A549 (cell line): Measurements from ENCODE around the gene FMO2. TPM values are rescaled to one million over a fixed set of nuclear protein-coding genes. Genes with fewer than 3 reads are reported as not detected.

Source experiments
- ATAC-seq, 2 experiments: fragments of 200-7000 bp in 1 of 2; fragments of >200 bp in 1 of 2; cut with Nextera tagmentation in 1 of 2; cut with Tn5 transposase in 1 of 2; 3 replicates each; pipeline versions ENCODE4 v1.8.0 to v1.9.1; 2018 to 2020; ENCODE audit warnings: mild to moderate bottlenecking in 1 of 2, moderate library complexity in 1 of 2
- CTCF ChIA-PET: fragments of 300-600 bp; sonication (Branson Sonifier 250); formaldehyde crosslinking; extraction: SDS; loops from one replicate; lab custom pipeline; 2021; ENCODE audit warnings: antibody characterized with exemption, inconsistent platforms; lab: Yijun Ruan, JAX
- POLR2A ChIA-PET: fragments of 350-600 bp; formaldehyde crosslinking; extraction: SDS; loops from one replicate; lab custom pipeline; 2021; ENCODE audit warnings: antibody characterized with exemption, inconsistent platforms; lab: Yijun Ruan, JAX
- DNase-seq, 2 experiments: peaks; one replicate each; pipeline versions ENCODE4 v3.0.0 to v3.0.0-alpha.2; 2011 to 2016; ENCODE audit warnings: low read depth in 1 of 2, low spot score in 1 of 2
- FAIRE-seq: peaks from 2 replicates; lab custom pipeline; 2011; peaks lifted over from hg19 to GRCh38; lab: Jason Lieb, UNC
- H3K27ac ChIP-seq, 2 experiments: fragments of >200 bp; sonication (Bioruptor Twin); formaldehyde crosslinking; 3 replicates each; pipeline ENCODE4 v1.5.1; 2016 to 2017
- H3K4me1 ChIP-seq: fragments of >200 bp; sonication (Bioruptor Twin); formaldehyde crosslinking; 3 replicates; pipeline ENCODE4 v1.6.1; 2016
- H3K4me2 ChIP-seq: fragments of >200 bp; sonication (Bioruptor Twin); formaldehyde crosslinking; 3 replicates; pipeline ENCODE4 v1.6.1; 2016
- H3K4me3 ChIP-seq: fragments of >200 bp; sonication (Bioruptor Twin); formaldehyde crosslinking; 3 replicates; pipeline ENCODE4 v1.5.1; 2016
- H3K9me3 ChIP-seq: fragments of >200 bp; sonication (Bioruptor Twin); formaldehyde crosslinking; 3 replicates; pipeline ENCODE4 v1.6.1; 2016
- BHLHE40 ChIP-seq: IDR thresholded peaks from 2 replicates; pipeline ENCODE4 v1.6.1; 2012; ENCODE audit warnings: low read depth, low read length, inconsistent platforms
- CBX2 ChIP-seq: fragments of 200-600 bp; sonication (generic); IDR thresholded peaks from 2 replicates; pipeline ENCODE4 v1.6.1; 2016; ENCODE audit warnings: low read depth, mild to moderate bottlenecking, borderline replicate concordance
- CBX8 ChIP-seq: fragments of 200-600 bp; sonication (generic); IDR thresholded peaks from 2 replicates; pipeline ENCODE4 v1.6.1; 2016
- CHD2 ChIP-seq: fragments of 150-350 bp; IDR thresholded peaks from 2 replicates; pipeline ENCODE4 v1.6.1; 2014; ENCODE audit warnings: low read length; ENCODE audit not compliant: partially characterized antibody
- CHD4 ChIP-seq: fragments of 200-600 bp; sonication (generic); IDR thresholded peaks from 2 replicates; pipeline ENCODE4 v1.6.1; 2016; ENCODE audit warnings: antibody characterized with exemption, mild to moderate bottlenecking, borderline replicate concordance
- E2F6 ChIP-seq: IDR thresholded peaks from 2 replicates; pipeline ENCODE4 v1.6.1; 2012; ENCODE audit warnings: low read depth, borderline replicate concordance
- EHF ChIP-seq: fragments of 250-450 bp; sonication (Bioruptor Pico); IDR thresholded peaks from 2 replicates; pipeline ENCODE4 v1.5.0; 2020; ENCODE audit warnings: mild to moderate bottlenecking
- ELK1 ChIP-seq: fragments of 150-350 bp; IDR thresholded peaks from 2 replicates; pipeline ENCODE4 v1.6.1; 2014; ENCODE audit warnings: low read depth, mild to moderate bottlenecking, low read length
- GATA3 ChIP-seq: IDR thresholded peaks from 2 replicates; pipeline ENCODE4 v1.6.1; 2012; ENCODE audit warnings: borderline replicate concordance
- HEYL ChIP-seq: fragments of 250-450 bp; sonication (Bioruptor Pico); IDR thresholded peaks from 2 replicates; pipeline ENCODE4 v1.8.0; 2021; ENCODE audit warnings: mild to moderate bottlenecking, moderate library complexity
- HMGXB4 ChIP-seq: fragments of 250-450 bp; sonication (Bioruptor Pico); IDR thresholded peaks from 2 replicates; pipeline ENCODE4 v1.5.0; 2021; ENCODE audit warnings: mild to moderate bottlenecking, moderate library complexity, borderline replicate concordance
- HOXB5 ChIP-seq: fragments of 250-450 bp; sonication (Bioruptor Pico); IDR thresholded peaks from 2 replicates; pipeline ENCODE4 v1.5.0; 2020; ENCODE audit warnings: mild to moderate bottlenecking, moderate library complexity
- NPAS2 ChIP-seq: fragments of 250-450 bp; sonication (Bioruptor Pico); IDR thresholded peaks from 2 replicates; pipeline ENCODE4 v1.8.0; 2022; ENCODE audit warnings: mild to moderate bottlenecking, moderate library complexity, borderline replicate concordance
- PHF8 ChIP-seq: fragments of 200-600 bp; sonication (generic); IDR thresholded peaks from 2 replicates; pipeline ENCODE4 v1.6.1; 2016; ENCODE audit warnings: low read depth, mild to moderate bottlenecking, antibody characterized with exemption, moderate library complexity, borderline replicate concordance
- POLR2A ChIP-seq: IDR thresholded peaks from 2 replicates; pipeline ENCODE4 v1.6.1; 2012; ENCODE audit warnings: mild to moderate bottlenecking, low read length
- RARB ChIP-seq: fragments of 250-450 bp; sonication (Bioruptor Pico); IDR thresholded peaks from 2 replicates; pipeline ENCODE4 v1.8.0; 2021; ENCODE audit warnings: mild to moderate bottlenecking, moderate library complexity
- RFX5 ChIP-seq: fragments of 450-650 bp; IDR thresholded peaks from 2 replicates; pipeline ENCODE4 v1.7.1; 2014; ENCODE audit warnings: antibody characterized with exemption, mild to moderate bottlenecking, moderate library complexity
- RNF2 ChIP-seq: fragments of 200-600 bp; sonication (generic); IDR thresholded peaks from 2 replicates; pipeline ENCODE4 v1.6.1; 2016; ENCODE audit warnings: low read depth, mild to moderate bottlenecking, antibody characterized with exemption, moderate library complexity, borderline replicate concordance
- TP53 ChIP-seq: fragments of 250-450 bp; sonication (Bioruptor Pico); IDR thresholded peaks from 2 replicates; pipeline ENCODE4 v1.5.0; 2021; ENCODE audit warnings: mild to moderate bottlenecking, moderate library complexity
- ZC3H11A ChIP-seq: fragments of 450-650 bp; IDR thresholded peaks from 2 replicates; pipeline ENCODE4 v1.6.1; 2014; ENCODE audit warnings: antibody characterized with exemption, mild to moderate bottlenecking
- ZFP36 ChIP-seq: fragments of 450-650 bp; IDR thresholded peaks from 2 replicates; pipeline ENCODE4 v1.6.1; 2014; ENCODE audit warnings: borderline replicate concordance; ENCODE audit not compliant: partially characterized antibody
- ZNF302 ChIP-seq: fragments of 250-450 bp; sonication (Bioruptor Pico); IDR thresholded peaks from 2 replicates; pipeline ENCODE4 v1.9.0; 2021; ENCODE audit warnings: inconsistent platforms, mild to moderate bottlenecking, moderate library complexity
- ZSCAN20 ChIP-seq: fragments of 250-450 bp; sonication (Bioruptor Pico); IDR thresholded peaks from 2 replicates; pipeline ENCODE4 v1.8.0; 2022; ENCODE audit warnings: mild to moderate bottlenecking, moderate library complexity
- WGBS: methylation state at CpG from one replicate; pipeline ENCODE4 v1.1.6; 2017; ENCODE audit errors: missing lambda C conversion rate; 5-methylcytosine and 5-hydroxymethylcytosine counted together
- polyA plus RNA-seq, 4 experiments: library from polyadenylated mRNA; depleted of rRNA in 3 of 4; stranded (reverse); fragments of >200 nt; fragmentation: RNase III in 1 of 4; extraction: RNeasy Plus Mini Kit Qiagen cat#74134 plus additional on column Dnase treatment in 1 of 4; gene quantifications; 2 replicates in 3 of 4; 3 replicates in 1 of 4; pipeline ENCODE4 v1.2.3, GENCODE V29; 2011 to 2017
- TF ChIP-seq, protein P1 (sequence below): fragments of >200 bp; sonication (Bioruptor Twin); formaldehyde crosslinking; IDR thresholded peaks from 2 replicates; pipeline ENCODE4 v1.6.1; 2016
- TF ChIP-seq, protein P2 (sequence below): fragments of >200 bp; sonication (Bioruptor Twin); formaldehyde crosslinking; IDR thresholded peaks from 3 replicates; pipeline ENCODE4 v1.5.1; 2016
- TF ChIP-seq, protein P3 (sequence below): fragments of 450-650 bp; IDR thresholded peaks from 2 replicates; pipeline ENCODE4 v1.6.1; 2014; ENCODE audit warnings: antibody characterized with exemption

FMO2 gene
- polyA plus RNA-seq, 2 of the 4 experiments (the other 2 are of a cell fraction), result not detected

DNA sequence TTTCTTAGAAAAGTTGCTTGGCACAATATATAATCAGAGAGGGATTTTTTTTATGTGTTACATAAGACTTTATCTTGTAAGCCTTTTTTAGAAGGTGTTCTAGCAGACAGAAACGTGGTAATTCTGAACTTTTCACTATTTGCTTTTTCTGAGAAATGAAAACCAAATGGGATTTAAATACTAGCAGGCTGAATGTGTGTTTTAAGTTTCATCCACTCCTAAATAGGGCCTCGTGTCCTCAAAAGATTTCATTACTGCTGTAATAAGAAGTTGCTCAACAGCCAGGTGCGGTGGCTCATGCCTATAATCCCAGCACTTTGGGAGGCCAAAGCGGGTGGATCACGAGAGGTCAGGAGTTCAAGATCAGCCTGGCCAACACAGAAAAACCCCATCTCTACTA is 44.7 kb upstream of the FMO2 start:
- CTCF ChIA-PET, result no interaction called here

DNA sequence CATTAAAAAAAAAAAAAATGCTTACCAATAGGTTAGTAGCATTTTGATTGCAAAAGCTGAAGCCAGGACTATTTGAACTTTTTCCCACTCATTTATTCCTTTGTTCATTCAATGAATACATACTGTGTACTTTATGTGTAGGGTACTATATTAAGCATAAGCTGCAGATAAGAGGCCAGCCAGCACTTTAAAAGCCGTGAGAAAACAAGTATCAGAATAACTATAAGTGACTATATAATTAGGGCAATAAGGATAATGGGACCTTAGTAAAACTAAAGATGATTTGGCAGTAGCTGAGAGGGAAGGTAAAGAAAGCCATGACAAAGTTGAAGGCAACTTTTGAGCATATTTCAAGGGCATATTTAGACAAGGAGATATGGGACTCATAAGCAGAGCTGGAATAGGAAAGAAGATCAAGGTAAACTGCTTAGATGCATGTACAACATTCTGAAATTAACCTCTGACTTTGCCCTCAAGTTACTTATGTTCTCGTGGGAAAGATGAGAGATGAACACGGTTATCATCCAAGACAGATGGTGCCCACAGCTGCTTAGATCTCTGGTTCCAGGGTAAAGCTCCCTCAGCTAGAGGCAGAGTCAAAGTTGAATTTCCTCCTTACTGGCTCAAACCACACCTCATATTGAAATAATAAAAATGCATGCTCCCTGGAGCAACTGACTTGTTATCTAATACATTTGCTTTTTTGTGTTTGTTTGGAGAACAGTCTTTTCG is 44.0 kb upstream of the FMO2 start:
- CTCF ChIA-PET, result interaction anchor here (1.5 kb wide), 1 partner anchor 85 kb away, joined by 4 read pairs; no protein-coding TSS in a partner anchor
- TF ChIP-seq CBX2 (no peak), RARB (no peak), TP53 (CRISPR knock-in tag) (no peak), CBX8 (no peak), HEYL (CRISPR knock-in tag) (no peak), NPAS2 (CRISPR knock-in tag) (no peak), CHD4 (no peak), ZSCAN20 (CRISPR knock-in tag) (no peak), RNF2 (no peak), HMGXB4 (CRISPR knock-in tag) (no peak), ELK1 (no peak), HOXB5 (no peak), GATA3 (no peak), E2F6 (no peak), POLR2A (no peak), ZC3H11A (no peak), RFX5 (no peak)
- TF ChIP-seq, protein P1, sequence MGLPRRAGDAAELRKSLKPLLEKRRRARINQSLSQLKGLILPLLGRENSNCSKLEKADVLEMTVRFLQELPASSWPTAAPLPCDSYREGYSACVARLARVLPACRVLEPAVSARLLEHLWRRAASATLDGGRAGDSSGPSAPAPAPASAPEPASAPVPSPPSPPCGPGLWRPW, result no peak
- POLR2A ChIA-PET, result no interaction called here
- 10% methylated on average over 4 of the region's 4 CpGs for WGBS
- Histone ChIP-seq H3K27ac (no peak overlapping the region), H3K4me3 (no peak overlapping the region), H3K4me1 (no peaks in the 10 kb centered on the region), H3K4me2 (no peak overlapping the region), H3K9me3 (no peaks in the 10 kb centered on the region)
- no peak for ATAC-seq
- FAIRE-seq, result no peak
- DNase-seq, result no peak

More for the DNA sequence above, 44.7 kb upstream of the FMO2 start:
- TF ChIP-seq BHLHE40, result no peak
- TF ChIP-seq, all 56 proteins: peak for 0
- H3K27ac ChIP-seq, result no peak overlapping the region
- FAIRE-seq (no peak), ATAC-seq (no peak), DNase-seq (no peak)
- 21% methylated on average over 5 of the region's 5 CpGs for WGBS
- POLR2A ChIA-PET, result no interaction called here
- H3K9me3 ChIP-seq, result no peaks in the 10 kb centered on the region
- H3K4me3 ChIP-seq, result no peak overlapping the region
- H3K4me1 ChIP-seq, result no peaks in the 10 kb centered on the region
- no peak overlapping the region for H3K4me2 ChIP-seq

- CTCF ChIA-PET, result interaction anchor here (1.5 kb wide), 1 partner anchor 85 kb away, joined by 4 read pairs; no protein-coding TSS in a partner anchor
- WGBS, result 11% methylated on average over 6 of the region's 6 CpGs
- H3K4me3 ChIP-seq, result no peak overlapping the region
- H3K9me3 ChIP-seq, result no peaks in the 10 kb centered on the region
- no peak overlapping the region for H3K4me2 ChIP-seq
- no peak overlapping the region for H3K27ac ChIP-seq
- POLR2A ChIA-PET, result no interaction called here
- DNase-seq (no peak), ATAC-seq (no peak; a peak in 1 of 6 replicates), FAIRE-seq (no peak)
- H3K4me1 ChIP-seq, result no peaks in the 10 kb centered on the region
- TF ChIP-seq CHD4 (no peak), PHF8 (no peak), ZNF302 (CRISPR knock-in tag) (no peak), HOXB5 (no peak), POLR2A (no peak), CHD2 (no peak), BHLHE40 (no peak), EHF (CRISPR knock-in tag) (no peak), ZFP36 (no peak)
- TF ChIP-seq, protein P1, result no peak
- TF ChIP-seq, protein P2, sequence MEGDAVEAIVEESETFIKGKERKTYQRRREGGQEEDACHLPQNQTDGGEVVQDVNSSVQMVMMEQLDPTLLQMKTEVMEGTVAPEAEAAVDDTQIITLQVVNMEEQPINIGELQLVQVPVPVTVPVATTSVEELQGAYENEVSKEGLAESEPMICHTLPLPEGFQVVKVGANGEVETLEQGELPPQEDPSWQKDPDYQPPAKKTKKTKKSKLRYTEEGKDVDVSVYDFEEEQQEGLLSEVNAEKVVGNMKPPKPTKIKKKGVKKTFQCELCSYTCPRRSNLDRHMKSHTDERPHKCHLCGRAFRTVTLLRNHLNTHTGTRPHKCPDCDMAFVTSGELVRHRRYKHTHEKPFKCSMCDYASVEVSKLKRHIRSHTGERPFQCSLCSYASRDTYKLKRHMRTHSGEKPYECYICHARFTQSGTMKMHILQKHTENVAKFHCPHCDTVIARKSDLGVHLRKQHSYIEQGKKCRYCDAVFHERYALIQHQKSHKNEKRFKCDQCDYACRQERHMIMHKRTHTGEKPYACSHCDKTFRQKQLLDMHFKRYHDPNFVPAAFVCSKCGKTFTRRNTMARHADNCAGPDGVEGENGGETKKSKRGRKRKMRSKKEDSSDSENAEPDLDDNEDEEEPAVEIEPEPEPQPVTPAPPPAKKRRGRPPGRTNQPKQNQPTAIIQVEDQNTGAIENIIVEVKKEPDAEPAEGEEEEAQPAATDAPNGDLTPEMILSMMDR, result no peak
- TF ChIP-seq, protein P3, sequence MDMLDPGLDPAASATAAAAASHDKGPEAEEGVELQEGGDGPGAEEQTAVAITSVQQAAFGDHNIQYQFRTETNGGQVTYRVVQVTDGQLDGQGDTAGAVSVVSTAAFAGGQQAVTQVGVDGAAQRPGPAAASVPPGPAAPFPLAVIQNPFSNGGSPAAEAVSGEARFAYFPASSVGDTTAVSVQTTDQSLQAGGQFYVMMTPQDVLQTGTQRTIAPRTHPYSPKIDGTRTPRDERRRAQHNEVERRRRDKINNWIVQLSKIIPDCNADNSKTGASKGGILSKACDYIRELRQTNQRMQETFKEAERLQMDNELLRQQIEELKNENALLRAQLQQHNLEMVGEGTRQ, result no peak
These were observed 43.2 kb upstream of the FMO2 start for GRCh38 chr1:171141688-171142415.
